ENCODE data around the gene NFIA.

Gene NFIA

GRCh38 chr1:61388566-61388965 is 306.2 kb downstream of the NFIA start:
- Histone ChIP-seq H3K27me3 (ENCODE audit: insufficient read depth, poor library complexity, severe bottlenecking) (no peaks in the 10 kb centered on the region), H3K36me3 (ENCODE audit: low read depth) (peaks cover 28% of the 10 kb centered on the region), H3K4me1 (ENCODE audit: insufficient read depth, poor library complexity, severe bottlenecking) (no peaks in the 10 kb centered on the region), H3K4me3 (ENCODE audit: severe bottlenecking) (no peak overlapping the region), H3K27ac (ENCODE audit: poor library complexity, severe bottlenecking) (no peak overlapping the region), H3K9me3 (ENCODE audit: severe bottlenecking) (no peaks in the 10 kb centered on the region)
- TF ChIP-seq CTCF (IDR thresholded peaks at IDR 0.05; ENCODE audit: poor library complexity, severe bottlenecking), result no peak
- ATAC-seq (ENCODE audit: low read depth) (no peak), DNase-seq (ENCODE audit: low spot score) (no peak)

GRCh38 chr1:61389194-61389925 is 307.0 kb downstream of the NFIA start:
- H3K36me3 ChIP-seq (ENCODE audit: low read depth), result peaks cover 21% of the 10 kb centered on the region
- TF ChIP-seq CTCF (IDR thresholded peaks at IDR 0.05; ENCODE audit: poor library complexity, severe bottlenecking), result no peak
- no peak overlapping the region for H3K4me3 ChIP-seq (ENCODE audit: severe bottlenecking)
- no peaks in the 10 kb centered on the region for H3K9me3 ChIP-seq (ENCODE audit: severe bottlenecking)
- ATAC-seq (ENCODE audit: low read depth) (no peak), DNase-seq (ENCODE audit: low spot score) (no peak)
- no peaks in the 10 kb centered on the region for H3K27me3 ChIP-seq (ENCODE audit: insufficient read depth, poor library complexity, severe bottlenecking)
- H3K4me1 ChIP-seq (ENCODE audit: insufficient read depth, poor library complexity, severe bottlenecking), result no peaks in the 10 kb centered on the region
- H3K27ac ChIP-seq (ENCODE audit: poor library complexity, severe bottlenecking), result no peak overlapping the region

GRCh38 chr1:61389926-61390845 is 307.8 kb downstream of the NFIA start:
- Histone ChIP-seq H3K27ac (ENCODE audit: poor library complexity, severe bottlenecking) (no peak overlapping the region), H3K27me3 (ENCODE audit: insufficient read depth, poor library complexity, severe bottlenecking) (no peaks in the 10 kb centered on the region), H3K4me3 (ENCODE audit: severe bottlenecking) (no peak overlapping the region), H3K4me1 (ENCODE audit: insufficient read depth, poor library complexity, severe bottlenecking) (no peaks in the 10 kb centered on the region), H3K36me3 (ENCODE audit: low read depth) (peaks cover 17% of the 10 kb centered on the region), H3K9me3 (ENCODE audit: severe bottlenecking) (no peaks in the 10 kb centered on the region)
- DNase-seq (ENCODE audit: low spot score) (no peak), ATAC-seq (ENCODE audit: low read depth) (no peak)
- no peak for TF ChIP-seq CTCF (IDR thresholded peaks at IDR 0.05; ENCODE audit: poor library complexity, severe bottlenecking)

GRCh38 chr1:61391730-61392129 is 309.4 kb downstream of the NFIA start:
- ATAC-seq (ENCODE audit: low read depth) (no peak), DNase-seq (ENCODE audit: low spot score) (no peak)
- no peak for TF ChIP-seq CTCF (IDR thresholded peaks at IDR 0.05; ENCODE audit: poor library complexity, severe bottlenecking)
- no peak overlapping the region for H3K27ac ChIP-seq (ENCODE audit: poor library complexity, severe bottlenecking)
- H3K4me1 ChIP-seq (ENCODE audit: insufficient read depth, poor library complexity, severe bottlenecking), result no peaks in the 10 kb centered on the region
- H3K27me3 ChIP-seq (ENCODE audit: insufficient read depth, poor library complexity, severe bottlenecking), result no peaks in the 10 kb centered on the region
- H3K9me3 ChIP-seq (ENCODE audit: severe bottlenecking), result no peaks in the 10 kb centered on the region
- H3K36me3 ChIP-seq (ENCODE audit: low read depth), result peaks cover 17% of the 10 kb centered on the region
- H3K4me3 ChIP-seq (ENCODE audit: severe bottlenecking), result no peak overlapping the region

Measured in RWPE2 (cell line).